ENCODE data around the gene ZGPAT.
A peak's percentile ranks its signal among the peaks of the same experiment; 100 is the strongest.

ZGPAT gene

DNA sequence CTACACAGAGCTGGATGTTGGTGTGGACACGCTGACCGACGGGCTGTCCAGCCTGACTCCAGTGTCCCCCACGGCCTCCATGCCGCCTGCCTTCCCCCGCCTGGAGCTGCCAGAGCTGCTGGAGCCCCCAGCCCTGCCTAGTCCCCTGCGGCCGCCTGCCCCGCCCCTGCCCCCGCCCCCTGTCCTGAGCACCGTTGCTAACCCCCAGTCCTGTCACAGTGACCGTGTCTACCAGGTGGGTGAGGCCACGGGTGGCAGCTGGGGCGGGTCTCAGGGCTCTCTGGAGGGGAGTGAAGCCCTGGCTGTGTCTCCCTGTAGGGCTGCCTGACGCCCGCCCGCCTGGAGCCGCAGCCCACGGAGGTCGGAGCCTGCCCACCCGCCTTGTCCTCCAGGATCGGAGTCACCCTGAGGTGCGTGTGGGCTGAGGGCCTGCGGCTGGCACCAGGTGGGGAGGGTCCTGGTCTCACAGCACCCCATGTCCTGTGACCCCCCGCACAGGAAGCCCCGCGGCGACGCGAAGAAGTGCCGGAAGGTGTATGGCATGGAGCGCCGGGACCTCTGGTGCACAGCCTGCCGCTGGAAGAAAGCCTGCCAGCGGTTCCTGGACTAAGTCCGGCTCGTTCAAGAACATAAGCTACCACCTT lies 34.7 kb downstream of the ZGPAT start:
- no peak for DNase-seq

DNA sequence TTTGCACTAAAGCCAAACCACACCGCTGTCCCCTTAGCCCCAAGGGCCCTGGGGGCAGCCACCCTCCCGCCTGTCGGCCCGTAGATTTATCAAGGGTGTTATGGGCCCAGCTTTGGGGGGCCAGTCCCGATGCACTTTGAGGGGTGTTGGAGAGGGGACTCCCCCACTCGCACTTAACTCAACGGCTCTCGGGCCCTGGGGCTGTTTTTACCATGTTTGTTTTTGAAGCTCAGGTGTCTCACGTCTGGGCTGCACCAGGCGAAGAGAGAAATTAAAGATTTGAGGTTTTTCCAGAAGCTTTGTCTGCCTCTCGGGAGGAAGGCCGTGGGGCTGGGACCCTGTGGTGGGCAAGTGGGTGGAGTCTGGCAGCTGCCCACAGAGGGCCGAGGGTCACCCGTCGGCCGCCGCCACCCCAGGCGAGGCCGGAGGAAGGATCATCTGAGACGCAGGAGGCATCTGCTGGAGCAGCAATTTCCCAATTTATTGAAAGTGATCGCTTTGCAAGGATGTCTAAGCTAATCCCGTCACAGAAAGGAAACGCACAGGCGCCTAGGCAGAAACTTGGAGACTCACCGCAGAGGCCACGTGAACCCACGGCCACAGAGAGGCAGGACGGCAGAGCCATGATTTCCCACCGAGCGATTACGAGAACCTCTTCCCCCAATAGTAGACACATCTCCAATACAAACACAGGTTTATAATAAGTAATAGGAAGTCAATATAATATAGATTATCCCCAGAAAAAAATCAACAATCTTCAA lies 35.6 kb downstream of the ZGPAT start:
- no peak for DNase-seq

DNA sequence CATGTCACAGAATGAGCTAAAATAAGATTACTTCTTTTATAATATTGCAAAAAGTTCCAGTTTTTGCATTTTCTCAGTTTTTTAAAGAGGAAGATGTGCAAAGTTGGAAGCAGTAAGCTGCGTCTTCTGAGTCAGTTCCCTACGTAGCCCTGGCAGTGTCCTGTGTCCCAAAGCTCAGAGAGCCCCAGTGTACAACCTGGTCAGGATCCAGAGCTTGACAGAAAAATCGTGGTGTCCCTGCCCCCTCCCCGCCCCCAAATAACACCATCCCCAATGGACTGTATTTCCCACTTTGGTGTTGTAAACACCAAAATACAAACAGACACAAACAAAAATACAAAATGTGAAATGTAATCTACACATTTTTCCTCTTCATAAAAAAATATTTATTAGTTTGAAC lies 36.3 kb downstream of the ZGPAT start:
- DNase-seq: no peak

DNA sequence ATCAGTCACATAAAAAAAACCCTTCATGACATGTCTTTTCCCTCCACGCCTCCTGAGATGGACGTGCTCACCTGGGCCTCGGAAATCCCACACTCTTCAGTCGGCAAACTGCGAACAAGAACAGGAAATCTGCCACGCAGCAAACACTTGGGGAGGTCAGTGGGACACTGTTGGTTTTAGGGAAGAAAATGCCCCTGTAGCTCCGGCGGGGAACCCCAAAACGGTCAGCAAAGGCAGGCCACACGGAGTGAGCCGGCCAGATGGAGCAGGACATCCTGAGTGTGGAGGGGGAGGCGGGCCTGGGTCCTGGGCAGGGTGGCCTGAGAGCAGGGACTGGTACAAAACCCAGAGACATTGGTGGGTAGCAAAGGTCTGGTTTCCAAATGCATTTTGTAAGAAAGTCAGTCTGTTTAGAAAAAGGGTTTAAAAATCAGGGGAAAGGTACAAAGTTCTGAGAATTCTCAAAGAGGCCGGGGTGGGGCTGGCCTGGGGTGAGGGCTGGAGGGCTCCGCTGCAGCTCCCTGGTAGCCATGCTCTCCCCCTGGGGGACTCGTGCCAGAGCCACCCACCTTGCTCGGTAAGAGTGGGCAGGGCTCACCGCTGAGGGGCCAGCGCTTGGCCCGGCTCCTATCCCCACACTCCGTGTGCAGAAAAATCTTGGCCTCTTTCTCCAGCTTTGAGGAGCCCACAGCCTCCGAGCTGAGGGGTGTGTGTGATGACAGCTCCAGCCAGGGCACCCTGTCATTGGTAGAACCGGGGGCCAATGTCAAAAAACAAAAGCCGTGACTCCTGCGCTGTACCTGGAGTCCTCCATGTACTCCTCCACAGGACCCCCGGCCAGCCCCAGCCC lies 37.0 kb downstream of the ZGPAT start:
- DNase-seq: no peak

DNA sequence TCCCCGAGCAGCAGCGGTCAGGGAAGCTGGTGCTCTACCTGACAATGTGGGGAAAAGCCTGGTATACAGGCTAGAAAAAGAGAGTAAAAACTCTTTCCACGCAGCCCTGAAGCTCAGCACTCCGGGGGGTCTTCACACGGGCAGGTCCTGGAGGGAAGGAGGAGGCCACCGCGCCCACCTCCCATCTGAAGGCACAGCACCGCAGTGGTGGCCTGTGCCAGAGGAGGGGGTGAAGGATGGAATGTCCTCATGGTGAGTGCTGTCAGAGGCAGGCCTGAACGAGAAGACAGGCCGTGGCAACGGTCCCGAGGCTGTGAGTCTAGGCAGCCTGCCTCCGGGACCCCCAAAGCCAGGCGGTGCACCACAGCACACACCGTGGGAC lies 37.6 kb downstream of the ZGPAT start:
- no peak for DNase-seq

DNA sequence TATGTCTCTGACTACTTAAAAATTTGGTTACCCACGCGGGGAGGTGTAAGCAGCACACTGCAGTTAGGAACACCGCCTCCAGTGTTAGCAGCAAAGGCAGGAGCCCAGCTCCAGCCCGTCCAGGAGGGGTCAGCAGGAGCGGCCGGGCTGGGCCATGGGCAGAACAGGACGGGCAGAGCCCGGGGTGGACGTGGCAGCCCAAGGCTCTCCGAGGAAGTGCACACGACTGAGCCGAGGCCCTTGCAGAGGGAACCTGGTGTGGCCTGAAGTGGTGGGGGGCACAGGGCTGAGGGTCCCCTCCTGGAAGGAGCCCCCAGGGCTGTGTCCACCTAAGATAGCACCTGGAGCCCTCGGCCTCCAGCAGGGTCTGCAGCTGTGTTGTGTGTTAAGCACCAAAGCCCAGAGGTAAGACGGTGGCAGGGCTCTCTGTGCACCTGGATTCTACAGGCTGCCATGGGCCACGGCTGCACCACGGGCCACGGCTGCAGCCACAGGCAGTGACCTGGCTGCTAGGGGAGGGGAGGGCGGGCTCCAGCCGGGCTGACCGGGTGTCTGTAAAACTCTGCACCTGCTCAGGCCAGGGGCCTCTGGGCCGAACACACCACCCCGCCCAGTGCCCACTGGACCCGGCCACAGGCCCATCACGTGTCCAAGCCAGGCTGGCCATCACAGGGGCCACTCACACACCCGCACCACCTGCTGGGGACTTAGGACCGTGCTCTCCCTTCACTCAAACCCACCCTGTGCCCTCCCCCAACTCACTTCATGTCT lies 38.3 kb downstream of the ZGPAT start:
- DNase-seq: no peak

DNA sequence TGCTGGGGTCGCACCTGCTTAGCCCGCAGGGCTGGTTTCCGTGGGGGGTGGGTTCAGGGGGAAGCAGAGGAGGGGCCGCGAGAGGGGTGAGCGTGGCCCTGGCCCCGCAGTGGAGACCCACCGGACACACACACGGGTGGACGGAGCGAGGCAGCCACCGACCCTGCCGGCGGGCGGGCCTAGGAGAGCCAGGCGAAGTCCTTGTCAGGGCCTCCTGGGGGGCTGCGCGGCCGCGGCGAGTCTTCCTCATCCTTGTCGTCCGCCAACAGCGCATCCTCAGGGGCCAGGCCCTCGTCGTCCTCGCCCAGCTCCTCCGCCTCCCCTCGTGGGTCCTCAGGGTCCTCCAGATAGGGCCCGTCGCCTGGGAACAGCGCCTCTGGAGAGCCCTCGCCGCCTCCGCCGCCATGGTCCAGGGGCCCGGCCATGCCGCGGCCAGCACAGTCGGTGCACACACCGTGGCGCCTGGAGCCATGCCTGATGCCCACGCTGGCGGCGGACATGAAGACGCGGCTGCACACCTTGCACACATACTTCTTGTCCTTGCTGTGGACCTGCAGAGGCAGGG lies 39.0 kb downstream of the ZGPAT start:
- DNase-seq: no peak

DNA sequence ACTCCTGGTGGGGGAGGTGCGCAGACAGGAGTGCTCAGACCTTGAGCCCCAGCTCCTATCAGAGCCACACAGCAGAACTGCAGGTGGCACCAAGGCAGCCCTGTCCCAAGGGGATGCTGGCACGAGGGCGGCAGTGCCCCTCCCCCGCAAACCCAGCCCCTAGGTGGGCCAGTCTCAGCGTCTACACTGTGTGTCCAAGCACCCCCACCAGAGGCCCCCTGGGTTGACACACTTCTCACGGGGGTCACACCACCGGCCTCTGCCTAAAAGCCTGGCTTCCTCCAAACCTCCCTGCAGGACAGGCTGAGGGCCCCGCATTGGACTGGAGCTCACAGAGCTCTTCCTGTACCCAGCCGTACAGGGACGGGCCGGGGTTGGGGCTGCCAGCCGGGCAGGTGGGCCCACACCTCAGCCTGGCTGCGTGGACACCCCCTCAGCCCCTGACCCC lies 39.8 kb downstream of the ZGPAT start:
- DNase-seq: no peak

DNA sequence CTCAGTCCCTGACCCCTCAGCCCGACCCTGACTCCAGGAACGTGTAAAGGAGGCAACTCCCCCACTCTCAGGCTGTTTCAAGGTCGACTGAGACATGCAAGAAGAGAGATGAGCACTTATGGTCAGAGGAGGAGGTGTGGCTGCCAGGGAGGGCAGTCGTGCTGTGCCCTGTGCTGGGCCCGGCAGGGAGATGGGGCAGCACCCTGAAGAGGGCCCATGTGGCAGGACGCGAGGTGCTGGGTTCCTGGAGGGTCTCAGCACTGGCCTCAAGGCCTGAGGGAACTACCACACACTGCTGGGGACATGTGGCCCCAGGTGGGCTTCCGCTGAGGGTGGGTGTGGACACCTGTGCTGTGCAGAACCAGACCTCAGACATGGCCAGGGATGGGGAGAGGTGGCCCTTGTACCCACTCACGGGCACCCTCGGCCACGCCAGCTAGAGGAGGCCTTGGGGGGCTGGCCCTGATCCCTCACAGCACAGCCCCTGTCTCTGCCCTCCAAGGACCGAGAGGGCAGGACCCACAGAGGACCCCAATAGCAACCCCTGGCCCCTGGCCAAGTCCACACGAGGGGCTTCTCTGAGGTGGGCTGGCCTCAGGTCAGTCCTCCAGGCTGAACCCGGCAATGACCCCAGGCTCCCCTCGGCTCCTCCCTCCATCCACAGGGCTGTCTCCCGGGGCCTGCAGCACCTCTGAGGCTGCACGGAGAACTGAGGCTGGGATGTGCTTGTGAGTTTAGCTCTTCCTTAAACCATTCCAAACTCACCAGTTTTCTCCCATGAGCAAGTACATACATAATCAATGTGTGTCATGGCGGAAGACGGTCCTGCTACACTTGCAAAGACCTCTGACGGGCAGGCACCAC lies 40.5 kb downstream of the ZGPAT start:
- DNase-seq: no peak

DNA sequence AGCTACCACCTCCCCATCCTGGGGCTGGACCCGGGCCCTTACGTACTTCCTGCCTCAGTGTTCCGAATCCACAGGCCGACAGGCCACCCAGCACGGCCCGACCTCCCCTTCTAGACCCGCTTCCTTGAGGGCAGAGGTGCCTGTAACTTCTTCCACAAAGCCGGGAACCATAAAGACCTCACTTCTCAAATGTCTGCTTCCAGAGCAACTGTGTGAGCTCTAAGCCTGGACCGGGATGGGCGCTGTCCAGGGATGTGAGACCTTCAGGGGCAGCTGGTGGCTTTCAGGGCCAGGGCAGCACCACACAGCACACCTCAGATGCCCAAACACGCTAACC lies 41.1 kb downstream of the ZGPAT start:
- DNase-seq: no peak

DNA sequence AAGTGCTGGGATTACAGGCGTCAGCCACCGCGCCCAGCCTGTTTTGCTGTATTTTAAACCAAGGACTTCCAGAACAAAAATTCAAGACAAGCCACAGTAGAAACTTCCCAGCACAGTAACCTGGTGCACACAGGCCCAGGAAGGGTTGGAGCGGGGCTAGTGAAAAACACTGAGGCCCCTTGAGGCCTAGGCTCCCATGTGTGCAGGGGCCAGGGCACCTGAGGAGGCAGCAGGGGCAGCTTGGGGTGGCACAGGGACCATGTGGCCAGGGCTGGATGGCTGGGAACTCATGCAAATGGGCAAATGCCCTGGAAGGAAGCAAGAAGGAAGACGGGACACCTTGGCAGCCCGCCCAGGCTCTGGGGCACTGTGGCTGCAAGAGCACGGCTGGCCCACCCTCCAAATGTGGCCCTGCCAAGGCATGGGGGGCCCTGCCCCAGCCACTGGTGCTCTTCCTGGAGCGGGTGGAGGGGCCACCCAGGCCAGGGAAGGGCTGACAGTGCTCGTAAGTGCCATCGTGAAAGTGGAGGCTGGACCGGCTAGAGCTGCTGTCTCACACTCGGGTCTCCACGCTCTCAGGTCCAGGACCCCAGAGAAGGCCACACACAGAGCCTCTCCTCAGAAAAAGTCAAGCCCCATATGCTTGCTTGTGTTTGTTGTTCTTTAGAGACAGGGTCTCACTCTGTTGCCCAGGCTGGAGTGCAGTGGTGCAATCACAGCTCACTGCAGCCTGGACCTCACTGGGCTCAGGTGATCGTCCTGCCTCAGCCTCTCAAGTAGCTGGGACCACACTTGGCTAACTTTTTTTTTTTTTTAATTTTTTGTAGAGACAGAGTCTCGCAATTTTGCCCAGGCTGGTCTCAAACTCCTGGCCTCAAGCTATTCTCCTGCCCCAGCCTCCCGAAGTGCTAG lies 42.0 kb downstream of the ZGPAT start:
- peak in 9 of 58 donors; percentile 10 to 51 (median 28) for DNase-seq

DNA sequence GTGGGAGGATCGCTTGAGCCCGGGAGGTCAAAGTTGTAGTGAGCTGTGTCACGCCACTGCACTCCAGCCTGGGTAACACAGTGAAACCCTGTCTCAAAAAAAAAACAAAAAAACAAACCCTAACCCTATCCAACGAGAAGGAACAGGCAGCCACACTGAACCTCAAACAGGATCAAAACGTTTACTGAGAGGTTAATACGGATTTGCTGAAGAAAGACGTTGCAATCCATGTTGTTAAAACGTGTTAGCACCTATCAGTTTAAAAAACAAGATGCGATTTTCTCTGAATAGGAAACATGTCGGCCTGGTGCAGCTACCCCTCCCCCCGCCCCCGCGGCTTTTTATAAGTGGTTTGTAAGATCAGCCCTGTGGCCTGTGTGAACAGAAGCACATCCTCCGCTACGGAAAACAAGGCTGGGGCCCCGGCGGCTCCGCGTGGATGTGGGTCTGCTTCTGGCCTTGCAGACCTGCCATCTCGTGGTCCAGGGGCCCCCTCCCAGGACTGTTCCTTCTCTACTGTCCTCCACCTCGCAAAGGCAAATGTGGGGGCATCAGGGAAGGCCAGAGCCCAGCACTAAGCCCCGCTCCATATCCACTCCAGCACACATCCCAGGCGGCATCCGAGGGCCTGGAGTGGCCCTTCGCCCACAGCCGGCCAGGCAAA lies 43.1 kb downstream of the ZGPAT start:
- no peak for DNase-seq

DNA sequence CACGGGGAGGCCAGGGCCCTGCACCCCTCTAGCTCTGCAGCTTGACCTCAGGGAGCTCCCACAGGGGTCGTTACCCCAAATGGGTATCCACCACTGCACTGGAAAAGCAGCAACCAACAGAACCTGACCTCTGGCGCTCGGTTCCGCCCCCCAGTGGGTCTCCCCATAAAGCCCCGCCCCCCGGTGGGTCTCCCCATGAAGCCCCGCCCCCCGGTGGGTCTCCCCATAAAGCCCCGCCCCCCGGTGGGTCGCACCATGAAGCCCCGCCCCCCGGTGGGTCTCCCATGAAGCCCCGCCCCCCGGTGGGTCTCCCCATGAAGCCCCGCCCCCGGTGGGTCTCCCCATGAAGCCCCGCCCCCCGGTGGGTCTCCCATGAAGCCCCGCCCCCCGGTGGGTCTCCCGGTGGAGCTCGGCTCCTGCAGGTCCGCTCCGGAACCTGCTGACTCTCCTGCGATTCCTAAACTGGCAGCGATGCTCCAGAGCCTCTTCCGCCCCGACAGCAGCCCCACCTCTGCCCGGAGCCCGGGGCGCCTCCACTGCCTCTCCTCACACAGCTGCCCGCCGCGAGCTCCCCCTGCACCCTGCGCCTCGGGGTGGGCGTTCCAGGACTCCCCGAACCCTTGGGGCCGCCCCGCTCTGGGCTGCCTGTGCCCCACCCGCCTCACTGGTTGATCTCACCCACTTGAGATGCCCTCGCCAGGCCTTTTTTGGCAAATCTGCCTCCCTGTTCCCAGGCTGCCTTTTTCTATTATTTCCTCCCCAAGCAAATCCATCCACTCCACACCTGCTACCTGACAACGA lies 43.8 kb downstream of the ZGPAT start:
- DNase-seq: no peak

DNA sequence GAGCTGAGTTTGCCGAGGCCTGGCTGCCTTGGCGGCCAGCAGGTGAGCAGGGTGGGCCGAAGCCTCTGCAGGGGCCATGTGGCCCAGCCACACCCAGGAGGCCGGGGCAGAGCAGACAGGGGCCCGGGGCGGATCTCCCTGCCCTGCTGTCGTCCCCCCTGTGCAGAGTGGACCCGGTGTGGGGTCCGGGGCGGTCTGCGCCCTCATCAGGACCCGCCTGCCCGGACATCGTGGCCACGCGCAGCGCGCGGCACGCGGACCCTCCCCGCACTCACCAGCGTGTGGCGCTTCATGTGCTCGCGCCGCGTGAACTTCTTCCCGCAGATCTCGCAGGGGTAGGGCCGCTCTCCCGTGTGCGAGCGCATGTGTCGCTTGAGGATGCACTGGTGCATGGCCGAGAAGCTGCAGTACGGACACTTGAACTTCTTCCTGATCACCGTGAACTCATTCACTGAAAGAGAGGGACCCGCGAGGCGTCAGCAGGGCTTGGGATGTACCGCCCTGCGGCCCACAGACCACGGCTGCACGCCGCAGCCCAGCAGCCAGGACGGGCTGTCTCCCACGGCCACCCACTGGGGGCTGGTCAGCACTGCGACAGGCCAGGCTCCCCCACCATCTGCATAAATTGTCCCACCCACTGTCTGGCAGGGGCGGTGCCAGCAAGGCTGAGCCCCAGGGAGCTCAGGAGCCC lies 44.7 kb downstream of the ZGPAT start:
- no peak for DNase-seq

DNA sequence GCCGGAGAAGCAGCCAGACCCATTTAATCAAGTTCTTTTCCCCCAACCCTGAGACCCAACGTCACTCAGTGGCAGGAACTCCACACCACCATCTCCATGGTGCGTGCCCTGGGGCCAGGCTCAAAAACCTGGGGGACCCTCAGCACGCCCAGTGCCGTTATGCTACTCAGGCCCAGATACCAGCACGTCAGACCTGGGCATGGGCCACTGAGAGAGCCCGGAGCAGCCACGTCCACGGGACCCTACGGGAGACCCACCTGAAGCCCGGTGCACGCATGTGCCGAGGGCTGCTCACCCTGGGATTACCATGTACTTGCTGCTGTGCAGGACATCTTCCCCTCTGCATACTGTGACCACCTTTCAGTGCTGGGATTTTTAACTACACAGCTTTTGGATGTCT lies 45.5 kb downstream of the ZGPAT start:
- no peak for DNase-seq

DNA sequence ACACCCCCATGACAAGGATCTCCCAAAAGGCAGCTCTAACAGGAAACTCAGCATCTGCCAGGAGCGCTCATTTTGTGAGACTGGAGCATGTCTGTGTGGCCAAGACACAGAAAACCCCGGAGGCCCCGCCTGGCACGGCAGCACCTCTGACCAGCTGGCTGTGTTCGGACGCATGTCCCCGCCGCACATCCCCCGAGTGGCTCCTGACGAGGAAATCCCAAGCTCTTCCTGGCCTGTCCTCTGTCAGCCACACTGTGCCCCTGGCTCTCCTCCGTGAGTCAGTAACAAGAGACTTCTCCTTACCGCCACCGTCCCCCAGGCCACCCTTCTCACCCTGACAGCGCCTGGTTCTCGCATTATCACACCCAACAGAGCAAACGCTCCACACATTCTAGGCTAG lies 46.2 kb downstream of the ZGPAT start:
- DNase-seq: no peak
